SK-N-SH treated with all-trans-retinoic acid at 6 μM for 48 hours (cell line): ENCODE data around the gene MTARC2.

Experiments used
- ARNTL ChIP-seq: fragments of 450-650 bp; formaldehyde crosslinking; IDR thresholded peaks from 2 replicates; pipeline ENCODE4 v1.5.0; 2020; ENCODE audit warnings: low read depth, mild to moderate bottlenecking, moderate library complexity, borderline replicate concordance
- CREB5 ChIP-seq: fragments of 250-450 bp; sonication (Bioruptor Pico); IDR thresholded peaks from 2 replicates; pipeline ENCODE4 v1.5.1; 2020; ENCODE audit warnings: low read depth, mild to moderate bottlenecking, moderate library complexity
- OSR1 ChIP-seq: fragments of 250-450 bp; sonication (Bioruptor Pico); IDR thresholded peaks from 2 replicates; pipeline ENCODE4 v1.8.0; 2022; ENCODE audit warnings: moderate library complexity, mild to moderate bottlenecking, inconsistent platforms
- PATZ1 ChIP-seq: fragments of 250-450 bp; sonication (Bioruptor Pico); IDR thresholded peaks from 2 replicates; pipeline ENCODE4 v1.8.0; 2020; ENCODE audit warnings: mild to moderate bottlenecking, moderate library complexity, borderline replicate concordance
- ZFP3 ChIP-seq: fragments of 250-450 bp; sonication (Bioruptor Pico); IDR thresholded peaks from 2 replicates; pipeline ENCODE4 v1.5.0; 2020; ENCODE audit warnings: mild to moderate bottlenecking, moderate library complexity
- ZFP30 ChIP-seq: fragments of 450-650 bp; formaldehyde crosslinking; IDR thresholded peaks from 2 replicates; pipeline ENCODE4 v1.5.0; 2022; ENCODE audit warnings: mild to moderate bottlenecking, moderate library complexity

GRCh38 chr1:220786337-220787068 lies 38.4 kb downstream of the MTARC2 start, which contains the start of gene MTARC1:
- TF ChIP-seq OSR1 (CRISPR knock-in tag) (no peak), ZFP3 (CRISPR knock-in tag) (no peak), ARNTL (no peak), CREB5 (CRISPR knock-in tag) (no peak), PATZ1 (CRISPR knock-in tag) (no peak), ZFP30 (no peak)
